ENCODE measurements around the gene NUP58.

DNA sequence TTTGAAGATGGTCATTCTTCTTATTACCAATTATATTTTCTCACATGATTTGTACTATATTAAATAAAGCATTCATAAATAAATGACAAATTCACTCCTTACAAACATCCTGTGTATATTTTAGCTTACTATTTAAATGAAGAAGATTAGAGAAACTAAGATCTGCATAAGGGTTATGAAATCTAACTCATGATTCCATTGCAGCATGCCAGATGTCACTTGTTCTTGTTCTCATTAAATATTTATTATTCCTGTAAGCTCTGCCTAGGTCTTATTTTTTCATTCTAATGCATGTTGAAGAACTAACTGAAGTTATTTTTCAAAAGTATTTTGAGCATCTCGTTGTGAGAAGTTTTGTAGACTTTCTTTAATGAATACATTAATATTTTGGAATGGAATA lies 18.3 kb downstream of the NUP58 start:
- TF ChIP-seq, protein P1, sequence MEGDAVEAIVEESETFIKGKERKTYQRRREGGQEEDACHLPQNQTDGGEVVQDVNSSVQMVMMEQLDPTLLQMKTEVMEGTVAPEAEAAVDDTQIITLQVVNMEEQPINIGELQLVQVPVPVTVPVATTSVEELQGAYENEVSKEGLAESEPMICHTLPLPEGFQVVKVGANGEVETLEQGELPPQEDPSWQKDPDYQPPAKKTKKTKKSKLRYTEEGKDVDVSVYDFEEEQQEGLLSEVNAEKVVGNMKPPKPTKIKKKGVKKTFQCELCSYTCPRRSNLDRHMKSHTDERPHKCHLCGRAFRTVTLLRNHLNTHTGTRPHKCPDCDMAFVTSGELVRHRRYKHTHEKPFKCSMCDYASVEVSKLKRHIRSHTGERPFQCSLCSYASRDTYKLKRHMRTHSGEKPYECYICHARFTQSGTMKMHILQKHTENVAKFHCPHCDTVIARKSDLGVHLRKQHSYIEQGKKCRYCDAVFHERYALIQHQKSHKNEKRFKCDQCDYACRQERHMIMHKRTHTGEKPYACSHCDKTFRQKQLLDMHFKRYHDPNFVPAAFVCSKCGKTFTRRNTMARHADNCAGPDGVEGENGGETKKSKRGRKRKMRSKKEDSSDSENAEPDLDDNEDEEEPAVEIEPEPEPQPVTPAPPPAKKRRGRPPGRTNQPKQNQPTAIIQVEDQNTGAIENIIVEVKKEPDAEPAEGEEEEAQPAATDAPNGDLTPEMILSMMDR (conservative IDR thresholded peaks at IDR 0.05; ENCODE audit: low read depth in 2 of 2) = no peak
- TF ChIP-seq CREB1 (CRISPR knock-in tag; IDR thresholded peaks at IDR 0.05; ENCODE audit: low read depth) (no peak), EZH2phosphoT487 (IDR thresholded peaks at IDR 0.05; ENCODE audit: unreplicated experiment) (no peak), EZH2 (IDR thresholded peaks at IDR 0.05; ENCODE audit: low read depth, unreplicated experiment) (no peak), POLR2AphosphoS5 (IDR thresholded peaks at IDR 0.05; ENCODE audit: low read depth) (no peak), STAT1 (IDR thresholded peaks at IDR 0.05; ENCODE audit: unreplicated experiment) (no peak), JUNB (IDR thresholded peaks at IDR 0.05; ENCODE audit: unreplicated experiment) (no peak), NANOG (IDR thresholded peaks at IDR 0.05; ENCODE audit: borderline replicate concordance) (no peak), ZNF331 (CRISPR knock-in tag; IDR thresholded peaks at IDR 0.05; ENCODE audit: low read depth) (no peak), ZNF114 (CRISPR knock-in tag; IDR thresholded peaks at IDR 0.05) (no peak)
- TF ChIP-seq, protein P2, sequence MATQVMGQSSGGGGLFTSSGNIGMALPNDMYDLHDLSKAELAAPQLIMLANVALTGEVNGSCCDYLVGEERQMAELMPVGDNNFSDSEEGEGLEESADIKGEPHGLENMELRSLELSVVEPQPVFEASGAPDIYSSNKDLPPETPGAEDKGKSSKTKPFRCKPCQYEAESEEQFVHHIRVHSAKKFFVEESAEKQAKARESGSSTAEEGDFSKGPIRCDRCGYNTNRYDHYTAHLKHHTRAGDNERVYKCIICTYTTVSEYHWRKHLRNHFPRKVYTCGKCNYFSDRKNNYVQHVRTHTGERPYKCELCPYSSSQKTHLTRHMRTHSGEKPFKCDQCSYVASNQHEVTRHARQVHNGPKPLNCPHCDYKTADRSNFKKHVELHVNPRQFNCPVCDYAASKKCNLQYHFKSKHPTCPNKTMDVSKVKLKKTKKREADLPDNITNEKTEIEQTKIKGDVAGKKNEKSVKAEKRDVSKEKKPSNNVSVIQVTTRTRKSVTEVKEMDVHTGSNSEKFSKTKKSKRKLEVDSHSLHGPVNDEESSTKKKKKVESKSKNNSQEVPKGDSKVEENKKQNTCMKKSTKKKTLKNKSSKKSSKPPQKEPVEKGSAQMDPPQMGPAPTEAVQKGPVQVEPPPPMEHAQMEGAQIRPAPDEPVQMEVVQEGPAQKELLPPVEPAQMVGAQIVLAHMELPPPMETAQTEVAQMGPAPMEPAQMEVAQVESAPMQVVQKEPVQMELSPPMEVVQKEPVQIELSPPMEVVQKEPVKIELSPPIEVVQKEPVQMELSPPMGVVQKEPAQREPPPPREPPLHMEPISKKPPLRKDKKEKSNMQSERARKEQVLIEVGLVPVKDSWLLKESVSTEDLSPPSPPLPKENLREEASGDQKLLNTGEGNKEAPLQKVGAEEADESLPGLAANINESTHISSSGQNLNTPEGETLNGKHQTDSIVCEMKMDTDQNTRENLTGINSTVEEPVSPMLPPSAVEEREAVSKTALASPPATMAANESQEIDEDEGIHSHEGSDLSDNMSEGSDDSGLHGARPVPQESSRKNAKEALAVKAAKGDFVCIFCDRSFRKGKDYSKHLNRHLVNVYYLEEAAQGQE (IDR thresholded peaks at IDR 0.05; ENCODE audit: unreplicated experiment) = no peak
- TF ChIP-seq, protein P3, sequence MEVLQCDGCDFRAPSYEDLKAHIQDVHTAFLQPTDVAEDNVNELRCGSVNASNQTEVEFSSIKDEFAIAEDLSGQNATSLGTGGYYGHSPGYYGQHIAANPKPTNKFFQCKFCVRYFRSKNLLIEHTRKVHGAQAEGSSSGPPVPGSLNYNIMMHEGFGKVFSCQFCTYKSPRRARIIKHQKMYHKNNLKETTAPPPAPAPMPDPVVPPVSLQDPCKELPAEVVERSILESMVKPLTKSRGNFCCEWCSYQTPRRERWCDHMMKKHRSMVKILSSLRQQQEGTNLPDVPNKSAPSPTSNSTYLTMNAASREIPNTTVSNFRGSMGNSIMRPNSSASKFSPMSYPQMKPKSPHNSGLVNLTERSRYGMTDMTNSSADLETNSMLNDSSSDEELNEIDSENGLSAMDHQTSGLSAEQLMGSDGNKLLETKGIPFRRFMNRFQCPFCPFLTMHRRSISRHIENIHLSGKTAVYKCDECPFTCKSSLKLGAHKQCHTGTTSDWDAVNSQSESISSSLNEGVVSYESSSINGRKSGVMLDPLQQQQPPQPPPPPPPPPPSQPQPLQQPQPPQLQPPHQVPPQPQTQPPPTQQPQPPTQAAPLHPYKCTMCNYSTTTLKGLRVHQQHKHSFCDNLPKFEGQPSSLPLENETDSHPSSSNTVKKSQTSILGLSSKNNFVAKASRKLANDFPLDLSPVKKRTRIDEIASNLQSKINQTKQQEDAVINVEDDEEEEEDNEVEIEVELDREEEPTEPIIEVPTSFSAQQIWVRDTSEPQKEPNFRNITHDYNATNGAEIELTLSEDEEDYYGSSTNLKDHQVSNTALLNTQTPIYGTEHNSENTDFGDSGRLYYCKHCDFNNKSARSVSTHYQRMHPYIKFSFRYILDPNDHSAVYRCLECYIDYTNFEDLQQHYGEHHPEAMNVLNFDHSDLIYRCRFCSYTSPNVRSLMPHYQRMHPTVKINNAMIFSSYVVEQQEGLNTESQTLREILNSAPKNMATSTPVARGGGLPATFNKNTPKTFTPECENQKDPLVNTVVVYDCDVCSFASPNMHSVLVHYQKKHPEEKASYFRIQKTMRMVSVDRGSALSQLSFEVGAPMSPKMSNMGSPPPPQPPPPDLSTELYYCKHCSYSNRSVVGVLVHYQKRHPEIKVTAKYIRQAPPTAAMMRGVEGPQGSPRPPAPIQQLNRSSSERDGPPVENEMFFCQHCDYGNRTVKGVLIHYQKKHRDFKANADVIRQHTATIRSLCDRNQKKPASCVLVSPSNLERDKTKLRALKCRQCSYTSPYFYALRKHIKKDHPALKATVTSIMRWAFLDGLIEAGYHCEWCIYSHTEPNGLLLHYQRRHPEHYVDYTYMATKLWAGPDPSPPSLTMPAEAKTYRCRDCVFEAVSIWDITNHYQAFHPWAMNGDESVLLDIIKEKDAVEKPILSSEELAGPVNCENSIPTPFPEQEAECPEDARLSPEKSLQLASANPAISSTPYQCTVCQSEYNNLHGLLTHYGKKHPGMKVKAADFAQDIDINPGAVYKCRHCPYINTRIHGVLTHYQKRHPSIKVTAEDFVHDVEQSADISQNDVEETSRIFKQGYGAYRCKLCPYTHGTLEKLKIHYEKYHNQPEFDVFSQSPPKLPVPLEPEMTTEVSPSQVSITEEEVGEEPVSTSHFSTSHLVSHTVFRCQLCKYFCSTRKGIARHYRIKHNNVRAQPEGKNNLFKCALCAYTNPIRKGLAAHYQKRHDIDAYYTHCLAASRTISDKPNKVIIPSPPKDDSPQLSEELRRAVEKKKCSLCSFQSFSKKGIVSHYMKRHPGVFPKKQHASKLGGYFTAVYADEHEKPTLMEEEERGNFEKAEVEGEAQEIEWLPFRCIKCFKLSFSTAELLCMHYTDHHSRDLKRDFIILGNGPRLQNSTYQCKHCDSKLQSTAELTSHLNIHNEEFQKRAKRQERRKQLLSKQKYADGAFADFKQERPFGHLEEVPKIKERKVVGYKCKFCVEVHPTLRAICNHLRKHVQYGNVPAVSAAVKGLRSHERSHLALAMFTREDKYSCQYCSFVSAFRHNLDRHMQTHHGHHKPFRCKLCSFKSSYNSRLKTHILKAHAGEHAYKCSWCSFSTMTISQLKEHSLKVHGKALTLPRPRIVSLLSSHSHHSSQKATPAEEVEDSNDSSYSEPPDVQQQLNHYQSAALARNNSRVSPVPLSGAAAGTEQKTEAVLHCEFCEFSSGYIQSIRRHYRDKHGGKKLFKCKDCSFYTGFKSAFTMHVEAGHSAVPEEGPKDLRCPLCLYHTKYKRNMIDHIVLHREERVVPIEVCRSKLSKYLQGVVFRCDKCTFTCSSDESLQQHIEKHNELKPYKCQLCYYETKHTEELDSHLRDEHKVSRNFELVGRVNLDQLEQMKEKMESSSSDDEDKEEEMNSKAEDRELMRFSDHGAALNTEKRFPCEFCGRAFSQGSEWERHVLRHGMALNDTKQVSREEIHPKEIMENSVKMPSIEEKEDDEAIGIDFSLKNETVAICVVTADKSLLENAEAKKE (CRISPR knock-in tag; IDR thresholded peaks at IDR 0.05) = no peak
- TF ChIP-seq, protein P4, sequence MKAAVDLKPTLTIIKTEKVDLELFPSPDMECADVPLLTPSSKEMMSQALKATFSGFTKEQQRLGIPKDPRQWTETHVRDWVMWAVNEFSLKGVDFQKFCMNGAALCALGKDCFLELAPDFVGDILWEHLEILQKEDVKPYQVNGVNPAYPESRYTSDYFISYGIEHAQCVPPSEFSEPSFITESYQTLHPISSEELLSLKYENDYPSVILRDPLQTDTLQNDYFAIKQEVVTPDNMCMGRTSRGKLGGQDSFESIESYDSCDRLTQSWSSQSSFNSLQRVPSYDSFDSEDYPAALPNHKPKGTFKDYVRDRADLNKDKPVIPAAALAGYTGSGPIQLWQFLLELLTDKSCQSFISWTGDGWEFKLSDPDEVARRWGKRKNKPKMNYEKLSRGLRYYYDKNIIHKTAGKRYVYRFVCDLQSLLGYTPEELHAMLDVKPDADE (IDR thresholded peaks at IDR 0.05) = no peak

All from GM23338 (cell line).